ENCODE results near the gene RAP2C. TPM values are rescaled to one million over a fixed set of nuclear protein-coding genes. Genes with fewer than 3 reads are reported as not detected.

RAP2C gene
- total RNA-seq, 1 donor from 2014 or later: 28.0 TPM

DNA sequence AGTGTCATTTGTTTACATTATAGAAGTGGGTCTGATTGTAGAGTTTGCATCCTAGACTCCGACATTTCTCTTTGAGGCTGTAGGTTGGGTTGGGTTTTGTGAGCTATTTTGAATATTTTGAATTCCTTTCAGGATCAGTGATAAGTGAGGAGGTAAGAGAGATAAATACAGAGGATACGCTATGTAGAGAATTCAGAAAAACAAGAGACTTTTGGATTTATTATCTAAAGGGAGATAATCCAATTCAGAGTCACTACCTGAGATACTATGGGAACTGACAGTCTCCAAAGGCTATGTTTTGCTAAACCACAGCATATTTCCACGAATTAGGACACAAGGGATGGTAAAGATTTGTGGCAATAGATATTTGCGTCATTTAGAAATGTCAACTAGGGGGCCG lies 16.9 kb upstream of the RAP2C start:
- TF ChIP-seq CTCF (IDR thresholded peaks at IDR 0.05; ENCODE audit: insufficient read depth, low read length, poor library complexity, severe bottlenecking): no peak
- H3K36me3 ChIP-seq (ENCODE audit: control insufficient read depth, insufficient read depth, low read length): no peaks in the 10 kb centered on the region
- DNase-seq (ENCODE audit: low read depth): no peak
- no peak overlapping the region for H3K4me3 ChIP-seq (ENCODE audit: low read depth, low read length)
- H3K27me3 ChIP-seq (ENCODE audit: control insufficient read depth, insufficient read depth, low read length): no peaks in the 10 kb centered on the region

GRCh38 chrX:132235488-132235887 lies 16.2 kb upstream of the RAP2C start:
- no peak for TF ChIP-seq CTCF (IDR thresholded peaks at IDR 0.05; ENCODE audit: insufficient read depth, low read length, poor library complexity, severe bottlenecking)
- H3K27me3 ChIP-seq (ENCODE audit: control insufficient read depth, insufficient read depth, low read length): no peaks in the 10 kb centered on the region
- no peaks in the 10 kb centered on the region for H3K36me3 ChIP-seq (ENCODE audit: control insufficient read depth, insufficient read depth, low read length)
- no peak overlapping the region for H3K4me3 ChIP-seq (ENCODE audit: low read depth, low read length)
- no peak for DNase-seq (ENCODE audit: low read depth)

GRCh38 chrX:132231587-132231986 lies 12.3 kb upstream of the RAP2C start:
- Histone ChIP-seq H3K27me3 (ENCODE audit: control insufficient read depth, insufficient read depth, low read length) (no peaks in the 10 kb centered on the region), H3K4me3 (ENCODE audit: low read depth, low read length) (no peak overlapping the region), H3K36me3 (ENCODE audit: control insufficient read depth, insufficient read depth, low read length) (no peaks in the 10 kb centered on the region)
- no peak for TF ChIP-seq CTCF (IDR thresholded peaks at IDR 0.05; ENCODE audit: insufficient read depth, low read length, poor library complexity, severe bottlenecking)
- DNase-seq (ENCODE audit: low read depth): no peak

DNA sequence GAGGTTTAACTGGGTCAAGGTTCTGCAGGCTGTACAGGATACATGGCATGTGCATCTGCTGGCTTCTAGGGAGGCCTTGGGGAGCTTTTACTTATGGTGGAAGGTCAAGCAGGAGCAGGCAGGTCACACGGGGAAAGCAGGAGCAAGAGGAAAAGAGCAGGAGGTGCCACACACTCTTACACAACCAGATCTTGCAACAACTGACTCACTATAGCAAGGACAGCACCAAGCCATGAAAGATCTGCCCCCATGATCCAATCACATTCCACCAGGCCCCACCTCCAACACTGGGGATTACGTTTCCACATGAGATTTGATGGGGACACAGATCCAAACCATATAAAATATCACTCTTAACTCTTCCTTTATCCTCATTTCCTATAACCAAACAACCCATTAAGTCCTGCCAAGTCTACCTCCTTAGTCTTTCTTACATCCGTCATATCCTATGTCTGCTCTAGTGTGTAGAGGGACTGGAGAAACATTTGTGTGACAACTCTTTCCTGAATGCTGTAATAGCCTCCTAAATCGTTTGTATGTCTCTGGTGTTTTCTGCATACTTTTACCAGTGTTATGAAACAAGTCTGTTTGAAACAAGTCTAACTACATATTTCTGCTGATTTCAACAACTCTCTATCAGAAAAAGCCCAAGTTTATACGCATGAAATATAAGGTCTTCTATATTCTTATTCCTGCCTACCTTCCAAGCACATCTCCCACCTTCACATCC lies 8.3 kb upstream of the RAP2C start:
- DNase-seq (ENCODE audit: low read depth): no peak

DNA sequence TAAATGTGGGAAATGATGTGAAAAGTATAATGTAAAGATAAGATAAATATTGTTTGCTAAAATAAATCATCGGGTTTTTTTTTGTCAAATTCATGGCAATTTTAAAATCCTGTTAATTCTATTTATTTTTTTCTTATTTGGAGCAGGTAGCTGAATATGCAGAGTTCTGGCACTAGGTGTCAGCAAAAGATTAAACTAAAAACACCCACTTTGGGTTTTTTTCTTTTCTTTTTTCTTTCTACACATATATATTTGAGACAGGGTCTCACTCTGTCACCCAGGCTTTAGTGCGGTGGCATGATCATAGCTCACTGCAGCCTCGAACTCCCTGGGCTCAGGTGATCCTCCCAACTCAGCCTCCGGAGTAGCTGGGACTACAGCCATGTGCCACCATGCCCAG lies 6.9 kb upstream of the RAP2C start:
- peak; percentile 30 for TF ChIP-seq CTCF (IDR thresholded peaks at IDR 0.05; ENCODE audit: insufficient read depth, low read length, poor library complexity, severe bottlenecking)
- Histone ChIP-seq H3K4me3 (ENCODE audit: low read depth, low read length) (no peak overlapping the region), H3K36me3 (ENCODE audit: control insufficient read depth, insufficient read depth, low read length) (no peaks in the 10 kb centered on the region), H3K27me3 (ENCODE audit: control insufficient read depth, insufficient read depth, low read length) (no peaks in the 10 kb centered on the region)
- no peak for DNase-seq (ENCODE audit: low read depth)

More for the DNA sequence above, 8.3 kb upstream of the RAP2C start:
- TF ChIP-seq CTCF (IDR thresholded peaks at IDR 0.05; ENCODE audit: insufficient read depth, low read length, poor library complexity, severe bottlenecking): no peak
- Histone ChIP-seq H3K27me3 (ENCODE audit: control insufficient read depth, insufficient read depth, low read length) (no peaks in the 10 kb centered on the region), H3K36me3 (ENCODE audit: control insufficient read depth, insufficient read depth, low read length) (no peaks in the 10 kb centered on the region), H3K4me3 (ENCODE audit: low read depth, low read length) (no peak overlapping the region)

All from kidney epithelial cell (primary cell).